Astrocyte of the spinal cord (primary cell): ENCODE measurements around the gene SCAF4.
A peak's percentile ranks its signal among the peaks of the same experiment; 100 is the strongest.

ENCODE experiments used
- DNase-seq: peaks from one replicate; pipeline ENCODE4 v3.0.0; 2011; ENCODE audit warnings: low read depth, low spot score
- H3K4me3 ChIP-seq: 2 replicates; pipeline ENCODE4 v1.5.1; 2011; ENCODE audit warnings: low read depth, mild to moderate bottlenecking, low read length, moderate library complexity
- CTCF ChIP-seq: IDR thresholded peaks from 2 replicates; pipeline ENCODE4 v1.5.1; 2012; ENCODE audit warnings: low read depth, mild to moderate bottlenecking, low read length, inconsistent platforms
- in situ Hi-C: cut with HindIII; loops from 2 replicates; pipeline ENCODE4 v1.10.0; 2017; ENCODE audit warnings: low sequenced_read_pairs

The SCAF4 gene

GRCh38 chr21:31731857-31732596, at the start of gene SCAF4:
Gene SCAF4, minus strand, starts transcription at chr21:31732118. Its CDS starts 426 bp downstream, at chr21:31731692.
- in situ Hi-C loops = no loop called here
- H3K4me3 ChIP-seq = peak within 1 kb of the TSS; percentile 80
- peak; percentile 91 for DNase-seq
- no peak for TF ChIP-seq CTCF

- H3K4me3 ChIP-seq = no peak overlapping the region
- in situ Hi-C loops = no loop called here
- no peak for DNase-seq
- TF ChIP-seq CTCF = no peak
Observed at GRCh38 chr21:31780944-31781343, 49.0 kb upstream of the SCAF4 start.

GRCh38 chr21:31778546-31778945, 46.6 kb upstream of the SCAF4 start:
- no peak for TF ChIP-seq CTCF
- no peak overlapping the region for H3K4me3 ChIP-seq
- no peak for DNase-seq
- in situ Hi-C loops = no loop called here

GRCh38 chr21:31777857-31778256, 45.9 kb upstream of the SCAF4 start:
- TF ChIP-seq CTCF = no peak
- in situ Hi-C loops = no loop called here
- DNase-seq = no peak
- H3K4me3 ChIP-seq = no peak overlapping the region

- in situ Hi-C loops = no loop called here
- H3K4me3 ChIP-seq = no peak overlapping the region
- no peak for TF ChIP-seq CTCF
- no peak for DNase-seq
Observed at GRCh38 chr21:31774031-31774430, 42.1 kb upstream of the SCAF4 start.

- H3K4me3 ChIP-seq = no peak overlapping the region
- DNase-seq = no peak
- TF ChIP-seq CTCF = no peak
- in situ Hi-C loops = no loop called here
Observed at GRCh38 chr21:31772674-31773555, 41.0 kb upstream of the SCAF4 start.
